A204.1 (cell line): Measurements from ENCODE around the gene ARHGAP24.
"Not testable (repeated sequence)": the region's sequence is repeated elsewhere in the genome, so short reads cannot be mapped to it uniquely, and the experiment has no call there.

ENCODE experiments used
- FAIRE-seq: peaks from 2 replicates; lab custom pipeline; 2012; peaks lifted over from hg19 to GRCh38; lab: Jason Lieb, UNC

Gene ARHGAP24

GRCh38 chr4:85964298-85964697 is 489.3 kb downstream of the ARHGAP24 start:
- no peak for FAIRE-seq

- FAIRE-seq, result not testable (repeated sequence)
Measured at GRCh38 chr4:85965017-85965416, 490.1 kb downstream of the ARHGAP24 start.

GRCh38 chr4:85965529-85965928 is 490.6 kb downstream of the ARHGAP24 start:
- no peak for FAIRE-seq

GRCh38 chr4:85966373-85966772 is 491.4 kb downstream of the ARHGAP24 start:
- FAIRE-seq, result no peak

- no peak for FAIRE-seq
Measured at GRCh38 chr4:85967872-85968271, 492.9 kb downstream of the ARHGAP24 start.

- peak; percentile 85 for FAIRE-seq
Measured at GRCh38 chr4:85968945-85969819, 494.2 kb downstream of the ARHGAP24 start.

- no peak for FAIRE-seq
Measured at GRCh38 chr4:85970535-85970934, 495.6 kb downstream of the ARHGAP24 start.

- FAIRE-seq, result no peak
Measured at GRCh38 chr4:85979276-85979675, 504.3 kb downstream of the ARHGAP24 start.

GRCh38 chr4:85986266-85986665 is 511.3 kb downstream of the ARHGAP24 start:
- FAIRE-seq, result no peak

- FAIRE-seq, result no peak
Measured at GRCh38 chr4:85993641-85994040, 518.7 kb downstream of the ARHGAP24 start.

GRCh38 chr4:85994576-85994975 is 519.6 kb downstream of the ARHGAP24 start:
- FAIRE-seq, result no peak

GRCh38 chr4:85995361-85995760 is 520.4 kb downstream of the ARHGAP24 start:
- no peak for FAIRE-seq

GRCh38 chr4:86001591-86001990 is 526.6 kb downstream of the ARHGAP24 start:
- FAIRE-seq, result no peak

- no peak for FAIRE-seq
Measured at GRCh38 chr4:86004030-86004429, 529.1 kb downstream of the ARHGAP24 start.

- FAIRE-seq, result no peak
Measured at GRCh38 chr4:86006057-86006456, 531.1 kb downstream of the ARHGAP24 start.

GRCh38 chr4:86007042-86007441 is 532.1 kb downstream of the ARHGAP24 start:
- no peak for FAIRE-seq

GRCh38 chr4:86011117-86011516 is 536.2 kb downstream of the ARHGAP24 start:
- no peak for FAIRE-seq

GRCh38 chr4:86013621-86014020 is 538.7 kb downstream of the ARHGAP24 start:
- FAIRE-seq, result no peak

- FAIRE-seq, result no peak
Measured at GRCh38 chr4:86014599-86014998, 539.6 kb downstream of the ARHGAP24 start.

- no peak for FAIRE-seq
Measured at GRCh38 chr4:86015412-86016350, 540.7 kb downstream of the ARHGAP24 start.

GRCh38 chr4:86019362-86019761 is 544.4 kb downstream of the ARHGAP24 start:
- no peak for FAIRE-seq

GRCh38 chr4:86019906-86020305 is 545.0 kb downstream of the ARHGAP24 start:
- no peak for FAIRE-seq

- not testable (repeated sequence) for FAIRE-seq
Measured at GRCh38 chr4:86021671-86022070, 546.7 kb downstream of the ARHGAP24 start.
